ENCODE data around the gene IPMK. TPM values are rescaled to one million over a fixed set of nuclear protein-coding genes. Genes with fewer than 3 reads are reported as not detected.
"Not testable (repeated sequence)": the region's sequence is repeated elsewhere in the genome, so short reads cannot be mapped to it uniquely, and the experiment has no call there.

IPMK gene
- total RNA-seq, 1 donor from 2014 or later = 6.7 TPM

GRCh38 chr10:58239561-58240169, 28.0 kb downstream of the IPMK start:
- DNase-seq (ENCODE audit: low read depth, low spot score) = no peak
- no peak overlapping the region for H3K27ac Mint-ChIP-seq (ENCODE audit: unreplicated experiment)
- H3K4me3 Mint-ChIP-seq = no peak overlapping the region
- TF ChIP-seq, protein P1, sequence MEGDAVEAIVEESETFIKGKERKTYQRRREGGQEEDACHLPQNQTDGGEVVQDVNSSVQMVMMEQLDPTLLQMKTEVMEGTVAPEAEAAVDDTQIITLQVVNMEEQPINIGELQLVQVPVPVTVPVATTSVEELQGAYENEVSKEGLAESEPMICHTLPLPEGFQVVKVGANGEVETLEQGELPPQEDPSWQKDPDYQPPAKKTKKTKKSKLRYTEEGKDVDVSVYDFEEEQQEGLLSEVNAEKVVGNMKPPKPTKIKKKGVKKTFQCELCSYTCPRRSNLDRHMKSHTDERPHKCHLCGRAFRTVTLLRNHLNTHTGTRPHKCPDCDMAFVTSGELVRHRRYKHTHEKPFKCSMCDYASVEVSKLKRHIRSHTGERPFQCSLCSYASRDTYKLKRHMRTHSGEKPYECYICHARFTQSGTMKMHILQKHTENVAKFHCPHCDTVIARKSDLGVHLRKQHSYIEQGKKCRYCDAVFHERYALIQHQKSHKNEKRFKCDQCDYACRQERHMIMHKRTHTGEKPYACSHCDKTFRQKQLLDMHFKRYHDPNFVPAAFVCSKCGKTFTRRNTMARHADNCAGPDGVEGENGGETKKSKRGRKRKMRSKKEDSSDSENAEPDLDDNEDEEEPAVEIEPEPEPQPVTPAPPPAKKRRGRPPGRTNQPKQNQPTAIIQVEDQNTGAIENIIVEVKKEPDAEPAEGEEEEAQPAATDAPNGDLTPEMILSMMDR (conservative IDR thresholded peaks at IDR 0.05) = no peak
- H3K9me3 Mint-ChIP-seq = peaks cover 7% of the 10 kb centered on the region
- H3K36me3 Mint-ChIP-seq (ENCODE audit: low read depth) = peaks cover 39% of the 10 kb centered on the region
- no peaks in the 10 kb centered on the region for H3K27me3 Mint-ChIP-seq (ENCODE audit: low read depth)
- H3K4me1 Mint-ChIP-seq = peaks cover 12% of the 10 kb centered on the region

- TF ChIP-seq, protein P1 (conservative IDR thresholded peaks at IDR 0.05) = no peak
These were observed 30.5 kb downstream of the IPMK start for GRCh38 chr10:58237014-58237834.

GRCh38 chr10:58229856-58230255, 37.8 kb downstream of the IPMK start:
- H3K4me3 Mint-ChIP-seq; H3K27me3 Mint-ChIP-seq (ENCODE audit: low read depth); H3K4me1 Mint-ChIP-seq: not testable (repeated sequence)
- Mint-ChIP-seq H3K9me3 (peaks cover 16% of the 10 kb centered on the region), H3K36me3 (ENCODE audit: low read depth) (peaks cover 60% of the 10 kb centered on the region), H3K27ac (ENCODE audit: unreplicated experiment) (peak overlapping the region; percentile 87)
- peak; percentile 9 for DNase-seq (ENCODE audit: low read depth, low spot score)

More at GRCh38 chr10:58237014-58237834, 30.5 kb downstream of the IPMK start:
- Mint-ChIP-seq H3K4me3 (no peak overlapping the region), H3K36me3 (ENCODE audit: low read depth) (peaks cover 52% of the 10 kb centered on the region), H3K27ac (ENCODE audit: unreplicated experiment) (no peak overlapping the region), H3K9me3 (peaks cover 11% of the 10 kb centered on the region), H3K4me1 (peaks cover 8% of the 10 kb centered on the region), H3K27me3 (ENCODE audit: low read depth) (no peaks in the 10 kb centered on the region)
- DNase-seq (ENCODE audit: low read depth, low spot score) = no peak

GRCh38 chr10:58225654-58226053, 42.0 kb downstream of the IPMK start:
- Mint-ChIP-seq H3K36me3 (ENCODE audit: low read depth) (peaks cover 29% of the 10 kb centered on the region), H3K4me1 (peaks cover 11% of the 10 kb centered on the region), H3K27me3 (ENCODE audit: low read depth) (no peaks in the 10 kb centered on the region), H3K4me3 (no peak overlapping the region), H3K9me3 (no peaks in the 10 kb centered on the region), H3K27ac (ENCODE audit: unreplicated experiment) (peak overlapping the region; percentile 5)
- TF ChIP-seq, protein P1 (conservative IDR thresholded peaks at IDR 0.05) = no peak
- no peak for DNase-seq (ENCODE audit: low read depth, low spot score)

- Mint-ChIP-seq H3K9me3 (no peaks in the 10 kb centered on the region), H3K4me1 (peaks cover 5% of the 10 kb centered on the region), H3K4me3 (no peak overlapping the region), H3K27ac (ENCODE audit: unreplicated experiment) (no peak overlapping the region), H3K36me3 (ENCODE audit: low read depth) (peaks cover 10% of the 10 kb centered on the region), H3K27me3 (ENCODE audit: low read depth) (no peaks in the 10 kb centered on the region)
- DNase-seq (ENCODE audit: low read depth, low spot score) = no peak
- TF ChIP-seq, protein P1 (conservative IDR thresholded peaks at IDR 0.05) = no peak
These were observed 46.8 kb downstream of the IPMK start for GRCh38 chr10:58220769-58221451.

Data from neural crest cell (in vitro differentiated cells).